Measurements from ENCODE around the gene ERCC6L.

Gene ERCC6L

GRCh38 chrX:72158773-72159172 is 80.1 kb downstream of the ERCC6L start:
- no peak for DNase-seq

All from NCI-H1417 treated with DMSO at 0.1 percent for 48 hours (cell line).